Urothelium cell line (cell line): ENCODE results near the gene GMPPB.
A peak's percentile ranks its signal among the peaks of the same experiment; 100 is the strongest.

ENCODE experiments used
- DNase-seq: peaks from one replicate; pipeline ENCODE4 v3.0.0; 2011; ENCODE audit warnings: low spot score, mixed read lengths
- FAIRE-seq: peaks from 2 replicates; lab custom pipeline; 2011; peaks lifted over from hg19 to GRCh38; lab: Jason Lieb, UNC

Gene GMPPB

DNA sequence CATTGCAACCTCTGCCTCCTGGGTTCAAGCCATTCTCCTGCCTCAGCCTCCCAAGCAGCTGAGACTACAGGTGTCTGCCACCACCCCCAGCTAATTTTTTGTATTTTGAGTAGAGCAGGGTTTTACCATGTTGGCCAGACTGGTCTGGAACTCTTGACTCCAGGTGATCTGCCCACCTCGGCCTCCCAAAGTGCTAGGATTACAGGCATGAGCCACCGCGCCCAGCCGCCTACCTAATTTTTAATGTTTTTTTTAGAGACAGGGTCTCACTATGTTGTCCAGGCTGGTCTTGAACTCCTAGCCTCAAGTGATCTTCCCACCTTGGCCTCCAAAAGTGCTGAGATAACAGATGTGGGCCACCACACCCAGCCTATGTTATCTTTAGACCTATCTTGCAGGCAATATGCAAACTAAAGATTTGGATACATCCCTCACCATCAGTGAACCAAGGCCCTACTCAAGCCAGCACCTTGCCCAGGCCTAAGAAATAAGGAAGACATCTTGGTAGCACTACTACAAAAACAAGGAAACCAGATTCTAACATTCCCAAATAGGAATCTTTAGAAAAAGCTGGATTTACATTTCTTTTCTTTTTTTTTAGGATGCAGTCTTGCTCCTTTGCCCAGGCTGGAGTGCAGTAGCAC is 6.3 kb upstream of the GMPPB start:
- no peak for FAIRE-seq
- no peak for DNase-seq

- DNase-seq (no peak), FAIRE-seq (no peak)
These were observed 4.2 kb upstream of the GMPPB start for GRCh38 chr3:49727924-49728361.

DNA sequence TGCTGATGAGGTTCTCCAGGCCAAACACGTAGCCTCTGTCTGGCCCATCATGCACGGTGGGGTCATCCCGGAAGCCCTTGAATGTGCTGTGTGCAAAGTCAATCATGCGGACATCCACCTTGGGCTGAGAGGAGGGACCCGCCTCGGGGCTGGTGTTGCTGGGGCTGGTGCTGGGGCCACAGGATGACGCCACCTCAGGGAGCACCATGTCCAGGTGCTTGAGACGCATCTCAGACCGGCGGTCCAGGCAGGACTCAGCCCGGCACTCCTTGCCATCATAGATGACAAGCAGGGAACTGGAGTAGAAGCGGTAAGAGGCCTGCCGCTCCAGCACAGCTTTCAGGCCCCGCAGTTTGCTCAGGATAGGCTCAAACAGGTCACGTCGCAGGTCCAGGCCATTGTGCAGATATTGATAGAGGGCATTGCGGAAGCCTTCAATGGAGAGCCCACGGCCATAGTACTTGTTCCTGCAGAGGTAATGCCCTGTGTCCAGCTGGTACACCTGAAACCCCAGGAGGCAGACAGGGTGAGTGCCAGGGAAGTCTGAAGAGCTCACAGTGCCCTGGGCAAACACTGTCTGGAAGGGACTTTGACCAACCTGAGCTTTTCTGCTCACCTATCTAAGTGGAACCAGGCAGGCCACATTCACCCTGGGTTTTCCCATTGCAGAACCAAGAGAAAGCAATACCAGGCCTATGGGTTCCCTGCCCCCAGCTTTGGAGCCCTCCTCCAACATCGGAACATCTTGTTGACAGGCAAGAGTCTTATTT is 3.6 kb upstream of the GMPPB start:
- DNase-seq: no peak
- FAIRE-seq: no peak

GRCh38 chr3:49725906-49726681 is 2.3 kb upstream of the GMPPB start:
- FAIRE-seq (no peak), DNase-seq (no peak)

- DNase-seq (no peak), FAIRE-seq (no peak)
These were observed 835 bp upstream of the GMPPB start for GRCh38 chr3:49724586-49724985.

DNA sequence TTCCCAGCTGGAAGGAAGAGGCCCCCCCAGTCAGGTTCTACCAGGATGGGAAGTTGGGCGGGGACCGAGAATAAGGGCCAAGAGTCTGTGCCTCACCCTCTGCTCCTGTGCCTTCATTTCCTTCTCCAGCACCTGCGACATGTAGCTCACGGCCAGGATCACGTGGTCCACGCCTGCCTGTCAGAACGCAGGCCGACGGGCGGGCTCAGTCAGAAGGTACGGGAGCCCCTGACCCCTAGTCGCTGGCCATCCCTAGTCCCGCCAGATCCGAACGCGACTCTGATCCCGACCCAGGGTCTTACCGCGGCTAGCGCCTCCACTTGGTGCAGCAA is 489 bp downstream of the GMPPB start:
- FAIRE-seq: no peak
- DNase-seq: peak; percentile 36

- no peak for DNase-seq
- no peak for FAIRE-seq
These were observed 855 bp downstream of the GMPPB start for GRCh38 chr3:49722896-49723295.

DNA sequence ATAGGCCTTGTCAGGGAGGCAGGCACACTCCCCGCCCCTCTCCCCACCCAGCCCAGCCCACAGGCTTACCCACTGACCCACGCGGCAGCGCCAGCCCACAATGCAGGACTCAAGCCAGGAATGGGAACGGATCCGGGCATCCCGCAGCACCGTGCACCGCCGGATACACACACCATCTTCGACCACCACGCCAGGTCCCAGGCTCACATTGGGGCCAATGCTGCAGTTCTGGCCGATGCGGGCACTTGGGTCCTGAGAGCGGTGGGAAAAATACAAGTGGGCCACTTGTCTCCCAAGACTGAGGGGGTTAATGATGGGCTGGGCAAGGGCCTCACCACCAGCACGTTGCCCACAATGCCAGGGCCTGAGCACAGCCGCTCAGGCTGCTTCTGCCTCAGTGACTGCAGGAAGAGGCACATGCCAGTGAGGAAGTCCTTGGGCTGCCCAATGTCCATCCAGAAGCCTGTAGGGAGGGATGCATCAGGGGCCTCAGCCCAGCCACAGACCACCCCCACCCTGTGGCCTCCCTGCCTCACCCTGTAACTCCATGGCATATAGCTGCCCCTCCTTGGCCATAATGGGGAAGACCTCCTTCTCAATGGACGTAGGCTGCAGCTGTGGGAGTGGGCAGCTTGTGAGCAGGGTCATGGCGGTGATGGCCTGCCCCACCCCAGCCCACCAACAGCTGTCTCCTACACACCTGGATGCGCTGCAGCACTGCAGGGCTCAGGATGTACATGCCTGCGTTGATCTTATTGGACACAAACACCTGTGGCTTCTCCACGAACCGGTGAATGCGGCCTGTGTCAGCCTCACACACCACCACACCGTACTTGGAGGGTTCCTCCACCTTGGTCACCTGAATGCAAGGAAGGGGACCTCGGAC is 1.6 kb downstream of the GMPPB start:
- FAIRE-seq (no peak), DNase-seq (no peak)

- DNase-seq (no peak), FAIRE-seq (no peak)
These were observed 2.2 kb downstream of the GMPPB start for GRCh38 chr3:49721596-49721895.

DNA sequence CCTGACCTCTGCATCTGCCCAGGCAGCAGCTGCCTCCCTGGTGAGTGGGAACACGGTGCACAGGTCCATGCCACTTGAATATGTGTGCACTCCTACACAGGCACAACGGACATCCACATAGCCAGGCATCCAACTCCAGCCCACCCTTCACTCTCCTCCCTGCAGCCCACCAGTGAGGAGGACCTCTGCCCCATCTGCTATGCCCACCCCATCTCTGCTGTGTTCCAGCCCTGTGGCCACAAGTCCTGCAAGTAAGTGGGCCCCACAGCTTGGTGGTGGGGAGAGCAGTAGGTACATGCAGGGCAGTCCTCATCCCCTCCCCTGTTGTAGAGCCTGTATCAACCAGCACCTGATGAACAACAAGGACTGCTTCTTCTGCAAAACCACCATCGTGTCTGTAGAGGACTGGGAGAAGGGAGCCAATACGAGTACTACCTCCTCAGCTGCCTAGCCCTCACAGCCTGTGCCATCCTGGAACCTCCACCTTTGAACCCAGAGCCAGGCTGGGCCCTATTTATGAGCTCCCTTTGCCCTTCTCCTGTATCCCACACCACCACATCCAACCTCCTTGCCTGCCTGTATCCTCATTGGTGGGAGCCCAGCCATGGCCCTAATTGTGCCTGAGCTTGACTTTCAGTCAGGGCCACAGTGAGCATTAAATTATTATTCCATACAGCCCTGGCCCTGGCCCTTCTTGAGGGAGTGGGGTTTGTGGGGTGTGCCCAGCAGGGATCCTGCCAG is 2.7 kb downstream of the GMPPB start:
- DNase-seq: no peak
- FAIRE-seq: peak; percentile 74

DNA sequence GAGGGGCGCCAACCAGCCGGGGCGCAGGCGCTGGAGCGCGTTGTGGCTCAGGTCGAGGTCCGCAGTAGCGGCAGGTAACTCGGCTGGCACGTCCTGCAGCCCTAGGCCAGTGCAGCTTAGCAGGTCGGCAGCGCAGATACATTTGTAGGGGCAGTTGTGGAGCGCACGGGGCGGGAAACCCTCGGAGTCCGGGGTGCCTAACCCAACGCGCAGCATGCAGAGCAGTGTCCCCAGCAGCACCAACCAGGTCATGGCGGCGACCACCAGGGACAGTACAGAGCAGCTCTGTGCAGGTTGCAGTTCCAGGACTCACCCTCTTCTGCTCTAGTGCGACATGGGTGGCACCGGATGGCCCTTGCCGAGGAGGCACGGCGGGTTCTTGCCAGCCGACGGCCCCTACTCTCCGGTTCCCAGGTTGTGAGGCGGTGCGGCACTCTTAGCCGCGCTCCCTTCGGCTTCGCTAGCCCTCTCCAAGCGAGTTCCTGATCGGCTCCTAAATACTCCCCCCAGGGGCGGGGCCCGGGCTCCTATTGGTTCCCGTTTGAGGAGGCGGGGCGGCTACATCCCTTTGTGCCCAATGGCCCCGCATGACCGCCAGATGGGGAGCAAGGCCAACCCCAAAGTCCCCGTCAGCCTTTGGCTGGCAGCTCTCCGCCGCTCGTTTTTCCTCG is 4.4 kb downstream of the GMPPB start, which contains the start of gene AMIGO3:
Gene AMIGO3, minus strand, starts transcription at position 471 of the 671 bp plus-strand sequence. Its CDS starts 219 bp downstream, at position 252.
- FAIRE-seq (peak; percentile 50), DNase-seq (peak; percentile 35)

DNA sequence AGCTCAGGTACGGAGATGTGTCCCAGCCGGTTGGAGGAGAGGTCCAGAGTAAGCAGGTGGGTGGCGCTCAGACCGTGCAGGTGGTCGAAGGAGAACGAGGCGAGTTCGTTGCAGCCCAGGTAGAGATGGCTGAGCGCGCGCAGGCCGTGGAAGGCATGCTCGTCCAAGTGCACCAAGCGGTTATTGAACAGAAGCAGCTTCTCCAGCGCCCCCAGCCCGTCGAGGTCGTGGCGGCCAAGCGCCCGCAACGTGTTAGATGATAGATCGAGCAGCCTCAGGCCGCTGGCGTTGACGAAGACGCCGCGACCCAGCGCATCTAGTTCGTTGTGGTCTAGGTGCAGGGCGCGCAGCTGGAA is 4.9 kb downstream of the GMPPB start:
- DNase-seq (no peak), FAIRE-seq (no peak)

GRCh38 chr3:49717959-49718857 is 5.5 kb downstream of the GMPPB start:
- FAIRE-seq (no peak), DNase-seq (no peak)

- no peak for FAIRE-seq
- DNase-seq: no peak
These were observed 6.4 kb downstream of the GMPPB start for GRCh38 chr3:49717211-49717958.

DNA sequence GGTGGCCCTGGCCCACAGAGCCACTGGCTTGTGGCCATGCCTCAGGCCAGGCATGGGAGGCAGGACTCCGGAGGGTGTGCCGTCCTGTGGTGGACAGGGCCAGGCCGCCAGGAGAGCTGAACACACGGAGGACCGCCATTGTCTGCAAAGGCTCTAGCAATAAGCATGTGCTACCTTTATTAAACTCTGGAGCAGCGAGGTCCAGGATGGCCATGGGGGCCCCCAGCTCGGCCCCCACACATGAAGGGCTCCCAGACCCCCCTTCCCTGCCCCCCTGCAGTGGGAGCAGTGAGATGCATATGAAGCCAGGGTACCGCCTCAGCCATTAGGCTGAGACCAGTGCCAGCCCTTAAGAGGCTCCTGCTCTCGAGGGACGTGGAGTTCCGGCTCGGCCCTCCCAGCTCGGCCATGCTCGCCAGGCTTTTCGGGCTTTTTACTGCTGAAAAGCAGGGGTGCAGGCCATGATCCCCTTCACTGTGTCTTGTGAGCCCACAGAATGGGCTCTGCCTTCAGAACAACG is 7.0 kb downstream of the GMPPB start:
- DNase-seq (no peak), FAIRE-seq (no peak)

- DNase-seq (no peak), FAIRE-seq (no peak)
These were observed 7.6 kb downstream of the GMPPB start for GRCh38 chr3:49716169-49716568.

GRCh38 chr3:49715611-49716121 is 8.1 kb downstream of the GMPPB start:
- no peak for DNase-seq
- no peak for FAIRE-seq
